K562 (cell line): ENCODE data around the gene KCNV2. TPM values are rescaled to one million over a fixed set of nuclear protein-coding genes. Genes with fewer than 3 reads are reported as not detected.

ENCODE experiments used
- ATAC-seq: fragments of 200-7000 bp; cut with Tn5 transposase; 3 replicates; pipeline ENCODE4 v1.9.1; 2020; ENCODE audit warnings: moderate library complexity
- BruUV-seq: library from RNA; stranded (reverse); fragments of 400-500 nt; replicated peaks from 2 replicates; lab custom pipeline; 2021; lab: Mats Ljungman, UMichigan
- CTCF ChIA-PET: fragments of 300-600 bp; formaldehyde crosslinking; extraction: SDS; loops from one replicate; lab custom pipeline; 2021; ENCODE audit warnings: low intra/inter-chr PET ratio; lab: Yijun Ruan, JAX
- POLR2A ChIA-PET: fragments of 300-600, 350-650 bp; sonication (Branson Sonifier 250); formaldehyde crosslinking; extraction: SDS; loops from one replicate; lab custom pipeline; 2021; ENCODE audit warnings: antibody characterized with exemption, inconsistent platforms; lab: Yijun Ruan, JAX
- DNase-seq, 4 experiments: peaks; one replicate each; pipeline versions ENCODE4 v3.0.0 to v3.0.0-alpha.2; 2011 to 2018; ENCODE audit warnings: low spot score in 3 of 4, mixed read lengths in 3 of 4; ENCODE audit errors: extremely low read depth in 1 of 4
- FAIRE-seq: peaks from 2 replicates; lab custom pipeline; 2011; peaks lifted over from hg19 to GRCh38; lab: Jason Lieb, UNC
- H2AFZ ChIP-seq: 2 replicates; pipeline ENCODE4 v1.6.0; 2011; ENCODE audit warnings: low read depth, low read length, control low read depth, inconsistent platforms
- H3K27ac ChIP-seq: fragments of 200-600 bp; 3 replicates; pipeline ENCODE4 v1.8.0; 2011; ENCODE audit warnings: low read depth, mild to moderate bottlenecking, control low read depth, inconsistent platforms, low read length, moderate library complexity, mixed read lengths; ENCODE audit errors: extremely low read depth
- H3K27me3 ChIP-seq, 2 experiments: fragments of 300-600 bp in 1 of 2; 2 replicates in 1 of 2; 3 replicates in 1 of 2; pipeline versions ENCODE4 v1.6.0 to v1.8.0; 2011; ENCODE audit warnings: inconsistent platforms in 2 of 2, low read length in 2 of 2, mild to moderate bottlenecking in 1 of 2, mixed read lengths in 1 of 2, moderate library complexity in 1 of 2; ENCODE audit not compliant: control insufficient read depth in 2 of 2, insufficient read depth in 2 of 2
- H3K36me3 ChIP-seq: fragments of 300-600 bp; 3 replicates; pipeline ENCODE4 v1.8.0; 2011; ENCODE audit warnings: mild to moderate bottlenecking, low read length, inconsistent platforms; ENCODE audit not compliant: control insufficient read depth, insufficient read depth
- H3K4me1 ChIP-seq, 2 experiments: fragments of 200-600 bp in 1 of 2; replicated peaks in 1 of 2; 2 replicates in 1 of 2; 3 replicates in 1 of 2; pipeline versions ENCODE4 v1.5.1 to v1.8.0; 2011; ENCODE audit warnings: inconsistent platforms in 2 of 2, low read length in 2 of 2, mild to moderate bottlenecking in 1 of 2, mixed read lengths in 1 of 2, moderate library complexity in 1 of 2; ENCODE audit not compliant: control insufficient read depth in 2 of 2, insufficient read depth in 2 of 2
- H3K4me2 ChIP-seq: 2 replicates; pipeline ENCODE4 v1.6.1; 2011; ENCODE audit warnings: low read length, control low read depth, inconsistent platforms, mixed read lengths; ENCODE audit not compliant: insufficient read depth
- H3K4me3 ChIP-seq: fragments of 200-600 bp; sonication (generic), shearing (Covaris generic); 2 replicates; pipeline ENCODE4 v1.5.1; 2016; ENCODE audit warnings: control low read depth, inconsistent platforms
- H3K79me2 ChIP-seq: fragments of 200-600 bp; 3 replicates; pipeline ENCODE4 v1.8.0; 2011; ENCODE audit warnings: low read length, inconsistent platforms; ENCODE audit not compliant: control insufficient read depth, insufficient read depth
- H3K9ac ChIP-seq, 2 experiments: 2 replicates each; pipeline versions ENCODE4 v1.6.0 to v1.6.1; 2011; ENCODE audit warnings: low read depth in 2 of 2, low read length in 2 of 2, control low read depth in 1 of 2, inconsistent platforms in 1 of 2, mild to moderate bottlenecking in 1 of 2, mixed read lengths in 1 of 2; ENCODE audit not compliant: insufficient read depth in 1 of 2
- H3K9me1 ChIP-seq: one replicate; pipeline ENCODE4 v1.6.0; 2011; ENCODE audit warnings: inconsistent platforms, mild to moderate bottlenecking, low read length, moderate library complexity; ENCODE audit not compliant: control insufficient read depth, insufficient read depth
- H3K9me3 ChIP-seq: replicated peaks from 2 replicates; pipeline ENCODE4 v1.5.1; 2011; ENCODE audit warnings: low read depth, low read length, inconsistent platforms; ENCODE audit not compliant: control insufficient read depth, insufficient read depth
- H4K20me1 ChIP-seq: replicated peaks from 2 replicates; pipeline ENCODE4 v1.6.1; 2011; ENCODE audit warnings: low read length, inconsistent platforms, mixed read lengths; ENCODE audit not compliant: control insufficient read depth, insufficient read depth
- ZNF274 ChIP-seq: IDR thresholded peaks from 2 replicates; pipeline ENCODE4 v1.6.1; 2011; ENCODE audit warnings: low read depth, mild to moderate bottlenecking, low read length, moderate library complexity, borderline replicate concordance
- WGBS: fragments of 100-300 bp; shearing (Covaris generic); methylation state at CpG from one replicate; pipeline ENCODE4 v1.1.6; 2016; ENCODE audit warnings: low coverage, mixed read lengths; ENCODE audit not compliant: insufficient coverage; ENCODE audit errors: missing lambda C conversion rate; 5-methylcytosine and 5-hydroxymethylcytosine counted together
- in situ Hi-C: fragments of 300-500 bp; cut with MboI; formaldehyde crosslinking; loops from 4 replicates; pipeline ENCODE4 v1.15.0; 2018; ENCODE audit warnings: inconsistent platforms, mixed read lengths
- intact Hi-C: fragments of 100-400 bp; cut with micrococcal nuclease; formaldehyde crosslinking; loops from 2 replicates; pipeline ENCODE4 v1.14.2; 2022
- polyA plus RNA-seq, 8 experiments: library from polyadenylated mRNA; depleted of rRNA in 4 of 8; stranded (reverse) in 5 of 8; unstranded in 3 of 8; fragments of >200 nt; fragmentation: Nextera tagmentation in 2 of 8; fragmentation: Illumina TruSeq in 1 of 8; extraction: Ambion mirVana in 2 of 8; extraction: Trizol in 1 of 8; gene quantifications; 2 replicates each; pipeline versions ENCODE4 v1.2.1 to v1.2.3, GENCODE V29; 2011 to 2014; ENCODE audit warnings: inconsistent platforms in 1 of 8, missing spikeins in 1 of 8
- total RNA-seq, 7 experiments: library from RNA; depleted of rRNA in 6 of 7; stranded (reverse); fragments of >200 nt in 6 of 7; fragmentation: Illumina TruSeq in 2 of 7; extraction: Trizol in 2 of 7; gene quantifications; 2 replicates each; pipeline versions ENCODE4 v1.2.1 to v1.2.3, GENCODE V29; 2011 to 2021; ENCODE audit warnings: low replicate concordance in 1 of 7
- TF ChIP-seq, protein P1 (sequence below), 2 experiments: fragments of 450-650 bp; IDR thresholded peaks; 2 replicates each; pipeline ENCODE4 v1.6.1; 2018; ENCODE audit warnings: mild to moderate bottlenecking in 2 of 2, low read depth in 1 of 2; ENCODE audit not compliant: partially characterized antibody in 2 of 2

Gene KCNV2
- total and polyA plus RNA-seq, 9 of the 15 experiments (the other 6 are each of a cell fraction or from before 2014, with no cell fraction given): 0.03 TPM; not detected in 8

DNA sequence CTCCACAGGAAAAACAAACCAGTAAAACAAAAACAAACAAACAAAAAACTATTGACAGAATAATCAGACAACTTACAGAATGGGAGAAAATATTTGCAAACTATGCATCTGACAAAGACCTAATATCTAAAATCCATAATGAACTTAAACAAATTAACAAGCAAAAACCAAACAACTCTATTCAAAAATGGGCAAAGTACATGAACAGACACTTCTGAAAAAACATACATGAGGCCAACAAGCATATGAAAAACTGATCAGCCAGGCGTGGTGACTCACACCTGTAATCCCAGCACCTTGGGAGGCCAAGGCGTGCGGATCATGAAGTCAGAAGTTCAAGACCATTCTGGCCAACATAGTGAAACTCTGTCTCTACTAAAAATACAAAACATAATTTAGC, 60.1 kb downstream of the KCNV2 start:
- Histone ChIP-seq H4K20me1 (no peaks in the 10 kb centered on the region), H3K79me2 (no peaks in the 10 kb centered on the region), H2AFZ (no peak overlapping the region), H3K27ac (no peak overlapping the region), H3K36me3 (peaks cover 76% of the 10 kb centered on the region), H3K27me3 (no peaks in the 10 kb centered on the region), H3K9ac (no peak overlapping the region), H3K9me1 (no peaks in the 10 kb centered on the region), H3K4me2 (no peak overlapping the region), H3K4me3 (no peak overlapping the region), H3K4me1 (no peaks in the 10 kb centered on the region), H3K9me3 (no peaks in the 10 kb centered on the region)
- TF ChIP-seq ZNF274: no peak
- TF ChIP-seq, protein P1, sequence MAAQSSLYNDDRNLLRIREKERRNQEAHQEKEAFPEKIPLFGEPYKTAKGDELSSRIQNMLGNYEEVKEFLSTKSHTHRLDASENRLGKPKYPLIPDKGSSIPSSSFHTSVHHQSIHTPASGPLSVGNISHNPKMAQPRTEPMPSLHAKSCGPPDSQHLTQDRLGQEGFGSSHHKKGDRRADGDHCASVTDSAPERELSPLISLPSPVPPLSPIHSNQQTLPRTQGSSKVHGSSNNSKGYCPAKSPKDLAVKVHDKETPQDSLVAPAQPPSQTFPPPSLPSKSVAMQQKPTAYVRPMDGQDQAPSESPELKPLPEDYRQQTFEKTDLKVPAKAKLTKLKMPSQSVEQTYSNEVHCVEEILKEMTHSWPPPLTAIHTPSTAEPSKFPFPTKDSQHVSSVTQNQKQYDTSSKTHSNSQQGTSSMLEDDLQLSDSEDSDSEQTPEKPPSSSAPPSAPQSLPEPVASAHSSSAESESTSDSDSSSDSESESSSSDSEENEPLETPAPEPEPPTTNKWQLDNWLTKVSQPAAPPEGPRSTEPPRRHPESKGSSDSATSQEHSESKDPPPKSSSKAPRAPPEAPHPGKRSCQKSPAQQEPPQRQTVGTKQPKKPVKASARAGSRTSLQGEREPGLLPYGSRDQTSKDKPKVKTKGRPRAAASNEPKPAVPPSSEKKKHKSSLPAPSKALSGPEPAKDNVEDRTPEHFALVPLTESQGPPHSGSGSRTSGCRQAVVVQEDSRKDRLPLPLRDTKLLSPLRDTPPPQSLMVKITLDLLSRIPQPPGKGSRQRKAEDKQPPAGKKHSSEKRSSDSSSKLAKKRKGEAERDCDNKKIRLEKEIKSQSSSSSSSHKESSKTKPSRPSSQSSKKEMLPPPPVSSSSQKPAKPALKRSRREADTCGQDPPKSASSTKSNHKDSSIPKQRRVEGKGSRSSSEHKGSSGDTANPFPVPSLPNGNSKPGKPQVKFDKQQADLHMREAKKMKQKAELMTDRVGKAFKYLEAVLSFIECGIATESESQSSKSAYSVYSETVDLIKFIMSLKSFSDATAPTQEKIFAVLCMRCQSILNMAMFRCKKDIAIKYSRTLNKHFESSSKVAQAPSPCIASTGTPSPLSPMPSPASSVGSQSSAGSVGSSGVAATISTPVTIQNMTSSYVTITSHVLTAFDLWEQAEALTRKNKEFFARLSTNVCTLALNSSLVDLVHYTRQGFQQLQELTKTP (IDR thresholded peaks at IDR 0.05; ENCODE audit: low read depth in 1 of 2, partially characterized antibody in 2 of 2): peak in 1 of 2 experiments; percentile 95
- 100% methylated on average over 3 of the region's 3 CpGs for WGBS
- no TSS peak for BruUV-seq
- POLR2A ChIA-PET: no interaction called here
- no peak for FAIRE-seq
- intact Hi-C loops: no loop called here
- in situ Hi-C loops: no loop called here
- no peak for ATAC-seq
- DNase-seq: no peak
- CTCF ChIA-PET: no interaction called here
